Kidney glomerular epithelial cell (primary cell): Measurements from ENCODE around the gene MYO1E.
A peak's percentile ranks its signal among the peaks of the same experiment; 100 is the strongest.
"Not testable (repeated sequence)": the region's sequence is repeated elsewhere in the genome, so short reads cannot be mapped to it uniquely, and the experiment has no call there.

Source experiments
- DNase-seq: peaks from one replicate; lab custom pipeline; 2025; lab: John Stamatoyannopoulos, UW

MYO1E gene

GRCh38 chr15:59165726-59166125, 206.9 kb downstream of the MYO1E start:
- DNase-seq = no peak

GRCh38 chr15:59162080-59162479, 210.6 kb downstream of the MYO1E start:
- not testable (repeated sequence) for DNase-seq

- no peak for DNase-seq
Measured at GRCh38 chr15:59160880-59161593, 211.6 kb downstream of the MYO1E start.

GRCh38 chr15:59159210-59159609, 213.5 kb downstream of the MYO1E start:
- DNase-seq = no peak

- no peak for DNase-seq
Measured at GRCh38 chr15:59158701-59159034, 214.0 kb downstream of the MYO1E start.

GRCh38 chr15:59157840-59158700, 214.6 kb downstream of the MYO1E start:
- no peak for DNase-seq

GRCh38 chr15:59157396-59157795, 215.3 kb downstream of the MYO1E start:
- DNase-seq = no peak

GRCh38 chr15:59155431-59155830, 217.2 kb downstream of the MYO1E start:
- DNase-seq = no peak

- DNase-seq = no peak
Measured at GRCh38 chr15:59154243-59154642, 218.4 kb downstream of the MYO1E start.

- DNase-seq = no peak
Measured at GRCh38 chr15:59153466-59153865, 219.2 kb downstream of the MYO1E start.

- no peak for DNase-seq
Measured at GRCh38 chr15:59152694-59153450, 219.8 kb downstream of the MYO1E start.

- no peak for DNase-seq
Measured at GRCh38 chr15:59150185-59150584, 222.5 kb downstream of the MYO1E start.

- peak; percentile 32 for DNase-seq
Measured at GRCh38 chr15:59148153-59148833, 224.4 kb downstream of the MYO1E start.

GRCh38 chr15:59147666-59148065, 225.0 kb downstream of the MYO1E start:
- no peak for DNase-seq

- DNase-seq = not testable (repeated sequence)
Measured at GRCh38 chr15:59144594-59144993, 228.1 kb downstream of the MYO1E start.

- DNase-seq = no peak
Measured at GRCh38 chr15:59143281-59143680, 229.4 kb downstream of the MYO1E start.

- DNase-seq = peak; percentile 76
Measured at GRCh38 chr15:59140422-59141226, 232.0 kb downstream of the MYO1E start.

- no peak for DNase-seq
Measured at GRCh38 chr15:59138243-59138642, 234.4 kb downstream of the MYO1E start.

GRCh38 chr15:59137566-59137965, 235.1 kb downstream of the MYO1E start:
- DNase-seq = no peak

GRCh38 chr15:59133929-59134427, 238.7 kb downstream of the MYO1E start:
- DNase-seq = no peak

GRCh38 chr15:59131969-59132562, 240.6 kb downstream of the MYO1E start:
- DNase-seq = no peak
